Thoracic aorta endothelial cell (primary cell): ENCODE measurements around the gene CD274. TPM values are rescaled to one million over a fixed set of nuclear protein-coding genes. Genes with fewer than 3 reads are reported as not detected.

Experiments
- total RNA-seq: library from RNA; depleted of rRNA; stranded (reverse); fragments of >200 nt; gene quantifications from 2 replicates; pipeline ENCODE4 v1.2.3, GENCODE V29; 2012

CD274 gene
- 27.0 and 39.5 TPM in 2 replicates for total RNA-seq

DNA sequence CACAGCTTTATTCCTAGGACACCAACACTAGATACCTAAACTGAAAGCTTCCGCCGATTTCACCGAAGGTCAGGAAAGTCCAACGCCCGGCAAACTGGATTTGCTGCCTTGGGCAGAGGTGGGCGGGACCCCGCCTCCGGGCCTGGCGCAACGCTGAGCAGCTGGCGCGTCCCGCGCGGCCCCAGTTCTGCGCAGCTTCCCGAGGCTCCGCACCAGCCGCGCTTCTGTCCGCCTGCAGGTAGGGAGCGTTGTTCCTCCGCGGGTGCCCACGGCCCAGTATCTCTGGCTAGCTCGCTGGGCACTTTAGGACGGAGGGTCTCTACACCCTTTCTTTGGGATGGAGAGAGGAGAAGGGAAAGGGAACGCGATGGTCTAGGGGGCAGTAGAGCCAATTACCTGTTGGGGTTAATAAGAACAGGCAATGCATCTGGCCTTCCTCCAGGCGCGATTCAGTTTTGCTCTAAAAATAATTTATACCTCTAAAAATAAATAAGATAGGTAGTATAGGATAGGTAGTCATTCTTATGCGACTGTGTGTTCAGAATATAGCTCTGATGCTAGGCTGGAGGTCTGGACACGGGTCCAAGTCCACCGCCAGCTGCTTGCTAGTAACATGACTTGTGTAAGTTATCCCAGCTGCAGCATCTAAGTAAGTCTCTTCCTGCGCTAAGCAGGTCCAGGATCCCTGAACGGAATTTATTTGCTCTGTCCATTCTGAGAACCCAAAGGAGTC is at the start of gene CD274:
CD274 (plus strand) TSS at position 184 of the 733 bp plus-strand sequence. CDS start 5,572 bp downstream, outside the sequence.

DNA sequence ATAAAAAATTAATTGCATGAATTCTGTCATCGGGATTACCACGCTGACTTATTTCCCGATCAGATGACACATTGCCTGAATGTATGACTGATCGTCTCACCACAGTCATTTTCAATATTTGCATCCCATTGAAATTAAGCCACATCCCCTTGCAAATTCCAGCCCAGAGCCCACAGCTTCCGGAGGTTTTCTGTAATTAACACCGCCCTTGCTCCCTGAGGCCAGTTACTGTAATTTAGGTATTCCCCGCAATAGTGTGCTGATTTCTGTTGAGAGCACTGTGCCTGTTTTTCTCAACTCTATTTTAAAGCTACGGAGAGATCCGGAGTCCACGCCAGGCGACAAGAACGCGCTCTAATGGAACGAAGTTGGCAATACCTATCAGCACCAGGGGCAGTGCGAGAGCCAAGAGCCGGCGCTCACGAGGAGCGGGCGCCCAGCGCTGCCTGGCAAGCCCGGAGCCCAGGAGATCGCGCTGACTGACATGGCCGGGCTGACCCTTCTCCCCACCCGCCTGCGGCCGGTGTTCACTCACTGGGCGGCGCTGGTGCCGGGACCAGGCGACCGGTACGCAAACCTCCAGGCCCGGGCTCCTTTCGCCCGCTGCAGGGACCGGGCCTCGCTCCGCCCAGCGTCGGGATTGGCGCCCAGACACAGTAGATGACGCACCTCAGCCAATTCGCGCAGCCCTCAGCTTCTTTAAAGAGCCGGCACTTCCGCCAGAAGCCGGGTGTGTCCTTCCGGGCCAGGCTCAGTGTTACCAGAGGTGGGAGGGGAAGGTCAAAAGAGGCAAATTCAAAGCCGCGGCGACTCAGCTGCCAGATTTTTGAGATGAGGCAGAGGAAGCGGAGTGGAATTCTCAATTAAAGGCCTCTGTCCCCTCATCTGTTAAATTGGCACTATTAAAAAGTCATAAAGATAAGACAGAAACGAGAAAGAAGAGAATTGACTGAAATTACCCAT is 12.8 kb upstream of the CD274 start, which contains the start of gene PLGRKT:
PLGRKT (minus strand) TSS at position 672 of the 963 bp plus-strand sequence. CDS start 5,948 bp downstream, outside the sequence.

DNA sequence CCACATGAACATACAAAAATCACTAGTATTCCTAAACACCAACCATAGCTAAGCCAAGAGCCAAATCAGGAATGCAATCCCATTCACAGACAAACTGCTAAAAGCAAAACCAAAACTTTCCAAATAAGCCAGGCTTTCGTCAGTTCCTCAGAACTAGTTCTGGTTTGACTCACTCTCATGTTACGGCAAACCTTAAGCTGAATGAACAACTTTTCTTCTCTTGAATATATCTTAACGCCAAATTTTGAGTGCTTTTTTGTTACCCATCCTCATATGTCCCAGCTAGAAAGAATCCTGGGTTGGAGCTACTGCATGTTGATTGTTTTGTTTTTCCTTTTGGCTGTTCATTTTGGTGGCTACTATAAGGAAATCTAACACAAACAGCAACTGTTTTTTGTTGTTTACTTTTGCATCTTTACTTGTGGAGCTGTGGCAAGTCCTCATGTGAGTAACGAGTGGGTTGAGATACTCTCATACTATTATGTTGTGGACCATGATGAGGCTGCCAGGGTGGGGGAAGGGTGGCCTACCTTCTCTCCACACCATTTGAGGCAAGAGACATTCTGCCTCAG is 60.1 kb downstream of the CD274 start, which contains the start of gene PDCD1LG2:
PDCD1LG2 (plus strand) TSS at position 172 of the 572 bp plus-strand sequence. CDS start 12,016 bp downstream, outside the sequence.

Other genes starting within 250 kb of the CD274 start
- not detected in 2 replicates for gene INSL4, start 219.1 kb upstream of the CD274 start, total RNA-seq
- 0.22 TPM in 1 of 2 replicates, not detected in the other for gene RLN2, start 145.8 kb upstream of the CD274 start, total RNA-seq
- gene RLN1, start 110.7 kb upstream of the CD274 start, total RNA-seq, result not detected in 2 replicates
- 17.2 and 18.6 TPM in 2 replicates for gene PLGRKT, start 12.6 kb upstream of the CD274 start, total RNA-seq
- gene PDCD1LG2, start 60.0 kb downstream of the CD274 start, total RNA-seq, result 16.1 and 22.1 TPM in 2 replicates
- gene RIC1, start 178.6 kb downstream of the CD274 start, total RNA-seq, result 44.3 and 45.7 TPM in 2 replicates